Activated T-cell treated with anti-CD3 and anti-CD28 coated beads for 48 hours (primary cell): ENCODE results near the gene RIPK3.
"Not testable (repeated sequence)": the region's sequence is repeated elsewhere in the genome, so short reads cannot be mapped to it uniquely, and the experiment has no call there.

Experiments used
- DNase-seq: peaks from one replicate; pipeline ENCODE4 v3.0.0-alpha.2; 2020; ENCODE audit warnings: low read depth

The RIPK3 gene

DNA sequence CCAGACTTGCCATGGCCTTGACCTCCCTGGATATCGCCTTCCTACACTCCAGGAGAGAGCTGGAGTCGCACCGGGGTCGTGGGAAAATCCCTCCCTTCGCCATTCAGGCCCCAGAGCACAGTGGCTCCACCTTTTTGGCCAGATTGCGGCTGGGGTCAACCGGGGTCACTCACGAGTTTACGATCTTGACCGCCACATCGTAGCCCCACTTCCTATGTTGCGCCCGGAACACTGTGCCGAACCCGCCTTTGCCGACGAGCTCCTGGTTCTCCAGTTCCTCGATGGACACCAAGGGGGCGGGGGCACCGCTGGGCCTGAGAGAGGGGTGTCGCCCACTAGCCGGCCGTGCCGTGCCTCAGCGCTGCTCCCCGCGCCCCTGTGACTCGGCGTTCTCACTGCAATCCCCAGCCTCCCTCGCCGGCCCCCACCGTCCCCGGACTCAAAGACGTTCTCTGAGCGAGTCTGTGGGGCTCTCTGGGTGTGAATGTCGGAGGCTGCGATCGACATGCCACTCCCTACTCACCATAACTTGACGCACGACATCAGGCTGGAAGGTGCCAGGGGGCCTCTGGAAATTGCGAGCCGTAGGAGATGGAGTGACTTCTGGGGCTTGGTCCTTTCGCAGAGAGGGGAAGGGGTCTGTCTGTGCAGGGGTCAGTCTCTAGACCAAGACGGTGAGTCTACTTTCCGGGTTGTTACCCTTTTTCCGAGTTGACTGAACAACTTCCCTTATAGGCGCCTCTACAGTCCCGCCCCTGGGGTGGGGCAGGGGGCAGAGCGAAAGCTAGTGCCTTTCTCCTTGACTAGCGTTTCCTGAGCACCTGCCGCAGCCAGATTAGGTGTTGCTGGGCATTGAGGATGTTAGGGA is at the start of gene RIPK3:
TSS of gene RIPK3 (minus strand) at position 708 of the 868 bp plus-strand sequence. CDS start at position 543, 165 bp downstream.
- DNase-seq = peak; percentile 51

DNA sequence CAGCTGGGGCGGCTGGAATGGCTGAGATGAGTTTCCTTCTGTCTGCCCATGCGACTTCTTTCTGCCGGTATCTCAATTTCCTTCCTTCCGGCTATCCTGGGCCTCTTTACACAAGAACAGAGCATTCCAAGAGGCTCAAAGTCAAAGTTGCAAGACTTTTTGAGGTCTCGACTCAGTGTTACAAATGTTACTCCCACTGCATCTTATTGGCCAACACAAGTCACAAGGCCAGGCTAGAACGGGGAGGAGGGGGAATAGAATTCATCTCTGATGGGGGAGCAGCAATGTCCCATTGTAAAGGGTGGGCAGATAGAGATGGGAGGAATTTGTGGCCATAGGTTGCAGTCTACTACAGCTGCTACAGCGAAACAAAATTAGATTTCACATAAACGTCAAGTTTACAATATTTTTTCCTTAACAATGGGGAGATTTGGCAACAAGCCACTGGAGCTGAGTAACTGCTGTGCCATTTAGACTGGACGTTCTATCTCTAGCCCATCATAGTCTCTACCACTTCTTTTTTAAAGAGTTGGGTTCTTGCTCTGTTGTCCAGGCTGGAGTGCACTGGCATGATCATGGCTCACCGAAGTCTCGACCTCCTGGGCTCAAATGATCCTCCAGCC is 49.5 kb upstream of the RIPK3 start:
- no peak for DNase-seq

DNA sequence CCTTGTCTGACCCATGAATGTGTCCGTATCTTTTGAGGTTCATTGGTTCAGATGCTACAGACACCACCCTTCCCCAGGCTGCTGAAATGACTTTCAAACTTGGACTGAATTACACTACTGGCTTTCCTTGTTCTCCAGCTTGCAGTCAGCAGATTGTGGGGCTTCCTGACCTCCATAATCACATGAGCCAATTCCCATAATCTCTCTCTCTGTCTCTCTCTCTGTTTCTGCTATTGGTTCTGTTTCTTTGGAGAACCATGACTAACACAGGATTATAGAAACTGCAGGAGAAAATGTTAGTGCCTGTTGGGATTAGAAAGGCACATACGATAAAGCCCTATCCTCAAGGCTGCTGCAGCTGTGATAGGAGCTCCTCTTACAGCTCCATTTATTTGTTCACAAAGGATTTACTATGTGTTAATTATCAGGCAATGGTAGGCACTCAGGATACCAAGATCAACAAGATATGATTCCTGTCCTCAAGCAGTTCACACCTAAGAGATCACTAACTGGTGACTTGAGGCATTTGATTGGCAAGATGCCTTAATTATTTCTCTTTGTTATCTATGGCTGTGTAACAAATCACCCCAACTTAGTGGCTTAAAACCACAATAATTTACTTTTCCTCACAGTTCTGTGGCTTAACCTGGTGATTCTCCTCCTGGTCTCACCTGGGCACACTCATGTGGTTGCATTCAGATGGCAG is 48.8 kb upstream of the RIPK3 start:
- DNase-seq = no peak

DNA sequence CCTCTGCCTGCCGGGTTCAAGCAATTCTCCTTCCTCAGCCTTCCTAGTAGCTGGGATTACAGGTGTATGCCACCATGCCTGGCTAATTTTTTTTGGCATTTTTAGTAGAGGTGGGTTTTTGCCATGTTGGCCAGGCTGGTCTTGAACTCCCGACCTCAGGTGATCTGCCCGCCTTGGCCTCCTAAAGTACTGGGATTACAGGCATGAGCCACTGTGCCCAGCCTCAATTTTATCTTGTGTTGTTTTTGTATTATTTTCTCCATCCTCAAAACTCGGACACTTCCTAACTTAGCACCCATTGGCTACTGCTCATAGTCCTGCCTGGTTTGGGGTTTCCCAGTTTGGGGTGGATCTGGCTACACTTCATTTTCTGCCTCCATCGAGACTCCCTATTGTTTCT is 47.8 kb upstream of the RIPK3 start:
- not testable (repeated sequence) for DNase-seq

DNA sequence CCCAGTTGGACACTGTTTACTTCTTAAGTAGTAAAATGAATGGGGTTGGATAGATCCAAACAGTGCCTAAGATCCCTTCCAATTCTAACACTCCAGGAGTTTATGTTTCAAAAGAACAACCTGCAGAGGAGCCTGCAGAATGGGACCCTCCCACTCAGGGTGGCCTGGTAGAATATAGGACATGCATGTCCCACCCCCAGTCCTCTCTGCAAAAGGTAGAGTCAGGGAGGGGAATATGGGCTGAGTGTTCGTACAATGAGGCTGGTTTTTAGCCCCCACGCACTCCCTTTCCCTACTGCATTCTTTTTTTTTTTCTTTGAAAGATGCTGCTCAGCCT is 47.2 kb upstream of the RIPK3 start:
- DNase-seq = no peak

DNA sequence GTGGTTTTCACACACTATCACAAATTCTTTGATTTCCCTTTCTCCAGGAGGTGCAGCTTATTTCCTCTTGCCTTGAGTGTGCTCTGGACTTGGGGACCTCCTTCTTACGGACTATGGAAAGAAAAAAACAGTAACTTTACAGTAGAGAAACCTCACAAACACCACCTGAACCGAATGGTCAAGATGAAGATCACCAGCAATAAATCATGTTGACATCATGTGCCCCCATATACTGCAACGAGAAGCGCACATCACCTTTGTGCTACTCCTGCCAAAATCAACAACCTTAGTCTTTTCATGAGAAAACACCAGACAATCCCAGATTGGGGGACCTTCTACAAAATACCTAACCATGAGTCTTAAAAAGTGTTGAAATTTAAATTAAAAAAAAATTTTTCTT is 45.7 kb upstream of the RIPK3 start:
- DNase-seq = no peak

DNA sequence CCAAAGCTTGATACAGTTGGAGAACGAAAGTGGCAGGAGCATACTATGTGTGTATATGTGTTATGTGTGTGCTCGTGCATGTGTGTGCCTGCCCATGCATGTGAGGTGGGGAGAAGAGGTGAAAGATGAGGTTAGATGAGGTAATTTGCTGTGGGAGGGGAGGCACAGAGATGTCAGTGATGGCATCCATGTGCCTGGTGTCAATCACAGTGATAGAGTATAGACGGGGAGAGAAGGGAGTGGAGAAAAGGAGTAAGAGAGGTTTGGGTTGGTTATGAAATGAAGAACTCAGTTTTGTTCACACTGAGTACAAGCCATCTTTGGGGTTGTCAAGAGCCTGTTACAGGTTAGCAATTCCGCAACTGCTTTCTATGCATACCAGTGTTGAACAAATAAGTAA is 44.4 kb upstream of the RIPK3 start:
- no peak for DNase-seq

DNA sequence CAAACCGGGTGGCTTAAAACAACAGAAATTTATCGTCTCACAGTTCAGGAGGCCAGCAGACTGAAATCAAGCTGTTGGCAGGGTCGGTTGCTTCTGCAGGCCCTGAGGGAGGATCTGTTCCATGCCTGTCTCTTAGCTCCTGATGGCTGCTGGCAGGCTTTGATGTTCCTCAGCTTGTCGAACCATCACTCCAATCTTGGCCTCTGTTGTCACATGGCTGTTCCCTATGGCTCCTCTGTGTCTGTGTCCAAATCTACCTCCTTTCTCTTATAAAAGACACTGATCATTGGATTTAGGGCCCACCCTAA is 42.2 kb upstream of the RIPK3 start:
- no peak for DNase-seq

DNA sequence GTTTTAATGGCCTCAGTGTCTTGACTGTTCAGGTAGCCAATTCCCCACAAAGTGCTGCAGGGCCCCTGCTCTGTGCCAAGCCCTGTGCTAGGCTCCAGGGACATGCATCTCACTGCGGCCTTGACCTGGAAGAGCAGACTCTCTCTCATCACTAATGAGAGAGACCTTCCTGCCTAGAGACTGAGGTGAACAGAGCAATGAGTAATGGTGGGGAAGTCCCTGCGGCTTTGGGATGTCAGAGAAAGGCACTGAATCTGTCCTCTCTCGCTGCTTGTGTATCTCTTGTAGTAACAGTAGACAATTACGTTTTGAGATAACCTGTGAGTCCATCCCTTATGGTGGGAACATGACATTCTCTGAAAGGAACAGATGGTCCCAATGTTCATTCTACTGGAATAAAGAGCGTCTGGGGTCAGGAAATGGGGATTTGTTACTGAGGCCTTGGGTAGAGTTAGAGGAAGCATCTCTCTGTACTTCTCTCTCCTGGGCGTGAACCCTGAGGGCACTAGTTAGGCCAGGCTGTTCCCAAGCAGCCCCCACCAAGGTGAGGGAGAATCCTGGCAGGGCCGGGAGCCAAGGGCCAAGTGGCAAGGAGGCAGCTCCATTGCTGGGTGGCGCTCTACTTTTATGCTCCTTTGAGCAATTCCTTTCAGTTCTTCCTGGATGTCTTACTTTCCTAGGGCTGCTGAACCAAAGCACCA is 41.7 kb upstream of the RIPK3 start:
- no peak for DNase-seq

DNA sequence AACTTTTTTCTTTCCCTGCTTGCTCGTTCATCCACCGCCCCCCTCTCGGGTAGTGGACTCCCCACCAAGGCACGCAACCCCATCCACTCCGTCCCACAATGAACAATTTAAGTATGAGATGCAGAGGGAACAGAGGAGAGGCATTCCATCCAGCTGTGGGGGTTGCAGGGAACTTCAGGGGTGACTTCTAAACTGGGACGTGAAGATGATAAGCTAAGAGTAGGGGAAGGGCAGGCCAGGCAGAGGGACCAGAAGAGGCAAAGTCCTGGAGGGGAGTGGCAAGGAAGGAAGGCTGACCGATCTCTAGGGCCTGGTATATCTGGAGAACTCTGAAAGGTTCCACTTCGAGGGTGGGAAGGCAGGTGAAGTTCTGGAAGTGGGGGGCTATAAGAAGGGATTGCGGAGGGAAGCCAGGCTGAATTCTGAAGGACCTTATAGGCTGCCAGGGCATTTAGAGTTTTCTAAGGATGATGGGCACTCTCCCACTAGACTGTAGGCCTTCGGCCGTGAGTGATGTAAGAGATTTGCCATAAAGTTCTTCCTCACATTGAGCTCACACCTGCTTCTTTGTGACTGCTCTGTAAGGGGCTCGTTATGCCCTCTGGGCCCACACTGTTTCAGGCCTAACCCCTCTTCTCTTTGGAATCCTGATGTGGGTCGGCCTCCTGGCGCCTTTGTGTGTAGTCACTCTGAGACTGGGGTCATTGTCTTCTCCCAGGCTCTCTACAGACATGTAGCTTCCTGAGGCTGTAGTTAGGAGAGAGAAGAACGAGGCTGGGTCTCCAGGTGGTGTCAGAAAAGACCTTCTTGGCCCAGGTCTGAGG is 40.3 kb upstream of the RIPK3 start:
- no peak for DNase-seq

DNA sequence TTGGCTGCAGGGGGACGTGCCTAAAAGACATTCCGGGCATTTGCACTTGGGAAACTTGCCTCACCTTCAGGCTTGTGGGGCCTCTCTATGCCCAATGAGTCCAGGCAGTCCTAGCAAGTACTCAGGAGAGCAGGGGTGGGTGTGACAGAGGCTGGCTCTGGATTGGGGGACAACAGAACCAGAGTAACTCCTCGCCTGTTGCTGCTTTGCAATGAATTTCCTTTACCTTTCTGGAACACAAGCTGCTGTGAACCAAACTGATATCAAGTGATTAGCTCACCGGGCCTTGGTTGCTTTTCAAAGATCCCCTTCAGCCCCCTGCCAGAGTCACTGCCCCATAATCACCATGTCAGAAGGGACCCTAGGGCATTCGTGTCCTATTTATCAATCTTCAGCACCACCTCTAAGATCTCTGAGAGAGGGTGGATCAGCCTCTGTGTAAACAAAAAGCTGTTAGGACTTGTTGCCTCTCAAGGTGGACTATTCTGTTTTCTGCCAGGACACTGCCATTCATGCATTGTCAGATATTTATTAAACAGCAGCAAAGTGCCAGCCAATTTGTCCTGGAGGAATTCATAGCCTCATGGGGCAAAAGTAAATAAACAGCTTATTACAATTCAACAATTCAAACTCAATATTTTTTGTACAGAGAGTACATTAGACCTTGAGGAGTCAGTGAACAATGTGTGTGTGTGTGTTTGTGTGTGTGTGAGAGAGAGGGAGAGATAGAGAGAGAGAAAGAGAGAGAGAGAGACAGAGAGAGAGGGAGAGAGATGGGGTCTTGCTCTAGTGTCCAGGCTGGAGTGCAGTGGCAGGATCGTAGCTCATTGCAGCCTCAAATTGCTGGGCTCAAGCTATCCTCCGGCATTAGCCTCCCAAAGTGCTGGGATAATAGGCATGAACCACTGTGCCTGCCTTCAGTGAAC is 39.5 kb upstream of the RIPK3 start:
- DNase-seq = no peak

DNA sequence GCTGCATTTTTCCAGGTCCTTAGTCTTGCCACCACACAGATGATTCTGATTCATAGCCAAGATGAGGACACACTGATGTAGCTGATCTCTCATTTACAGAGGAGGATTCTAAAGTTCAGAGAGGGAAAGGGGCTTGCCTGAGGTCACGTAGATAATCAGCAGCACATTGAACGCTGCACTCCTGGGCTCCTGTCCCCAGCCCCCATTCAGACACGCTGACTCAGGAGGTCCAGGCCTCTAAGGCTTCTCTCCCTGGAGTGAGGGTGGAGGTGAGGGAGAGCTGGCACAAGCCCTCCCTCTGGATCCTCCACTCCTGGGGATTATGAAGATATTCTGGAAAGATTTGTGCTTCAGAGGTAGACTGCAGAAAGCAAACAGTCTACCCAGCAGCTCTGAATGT is 38.5 kb upstream of the RIPK3 start:
- DNase-seq = no peak

DNA sequence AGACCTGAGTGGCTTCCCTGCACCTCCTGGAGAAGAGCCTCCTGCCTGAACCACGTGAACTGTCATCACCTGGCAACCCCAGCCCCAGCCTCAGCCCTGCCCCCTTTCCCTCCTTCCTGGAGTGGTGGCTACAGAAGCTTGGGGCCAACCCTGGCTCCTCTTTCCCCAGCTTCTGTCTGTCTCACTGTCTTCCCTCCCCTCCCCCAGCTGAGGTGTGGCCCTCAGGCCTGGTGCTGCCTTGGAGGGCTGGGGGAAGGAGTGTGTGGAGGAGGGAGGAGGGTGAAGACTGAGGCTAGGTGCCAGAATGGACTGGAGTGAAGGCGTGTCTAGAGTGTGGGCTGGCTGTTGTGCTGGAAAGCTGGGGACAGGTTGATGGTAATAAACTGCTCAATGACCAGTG is 37.9 kb upstream of the RIPK3 start:
- no peak for DNase-seq

DNA sequence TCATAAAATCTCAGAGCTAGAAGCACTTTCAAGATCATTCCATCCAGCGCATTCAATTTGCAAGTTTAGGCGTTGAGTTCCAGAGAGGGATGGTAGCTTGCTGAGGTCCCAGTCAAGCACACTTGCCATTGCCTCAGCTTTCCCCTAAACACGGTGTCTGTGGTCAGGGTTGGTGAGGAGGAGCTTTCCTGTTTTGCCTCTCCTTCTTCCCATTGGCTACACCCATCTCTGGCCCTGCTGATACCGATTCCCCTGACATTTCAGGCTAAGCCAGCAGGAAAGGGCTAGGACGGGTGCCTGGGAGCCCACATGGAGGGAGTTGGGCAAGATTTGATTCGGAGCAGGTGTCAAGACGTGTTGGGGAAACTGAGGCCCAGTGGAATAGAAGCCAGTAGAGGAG is 37.3 kb upstream of the RIPK3 start:
- DNase-seq = no peak

DNA sequence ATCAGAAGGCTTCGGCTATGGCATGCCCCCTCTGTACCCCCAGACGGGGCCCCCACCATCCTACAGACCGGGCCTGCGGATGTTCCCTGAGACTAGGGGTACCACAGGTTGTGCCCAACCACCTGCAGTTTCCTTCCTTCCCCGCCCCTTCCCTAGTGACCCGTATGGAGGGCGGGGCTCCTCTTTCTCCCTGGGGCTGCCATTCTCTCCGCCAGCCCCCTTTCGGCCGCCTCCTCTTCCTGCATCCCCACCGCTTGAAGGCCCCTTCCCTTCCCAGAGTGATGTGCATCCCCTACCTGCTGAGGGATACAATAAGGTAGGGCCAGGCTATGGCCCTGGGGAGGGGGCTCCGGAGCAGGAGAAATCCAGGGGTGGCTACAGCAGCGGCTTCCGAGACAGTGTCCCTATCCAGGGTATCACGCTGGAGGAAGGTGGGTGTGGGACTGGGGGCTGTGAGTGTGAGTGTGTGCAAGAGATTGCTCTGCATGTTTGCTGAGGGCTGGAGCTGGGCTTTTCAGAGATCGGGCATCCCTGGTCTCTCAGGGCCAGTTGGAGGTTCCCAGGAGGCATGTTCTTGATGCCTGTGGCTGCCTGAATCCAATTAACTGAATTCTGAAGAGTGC is 36.8 kb upstream of the RIPK3 start:
- DNase-seq = no peak

DNA sequence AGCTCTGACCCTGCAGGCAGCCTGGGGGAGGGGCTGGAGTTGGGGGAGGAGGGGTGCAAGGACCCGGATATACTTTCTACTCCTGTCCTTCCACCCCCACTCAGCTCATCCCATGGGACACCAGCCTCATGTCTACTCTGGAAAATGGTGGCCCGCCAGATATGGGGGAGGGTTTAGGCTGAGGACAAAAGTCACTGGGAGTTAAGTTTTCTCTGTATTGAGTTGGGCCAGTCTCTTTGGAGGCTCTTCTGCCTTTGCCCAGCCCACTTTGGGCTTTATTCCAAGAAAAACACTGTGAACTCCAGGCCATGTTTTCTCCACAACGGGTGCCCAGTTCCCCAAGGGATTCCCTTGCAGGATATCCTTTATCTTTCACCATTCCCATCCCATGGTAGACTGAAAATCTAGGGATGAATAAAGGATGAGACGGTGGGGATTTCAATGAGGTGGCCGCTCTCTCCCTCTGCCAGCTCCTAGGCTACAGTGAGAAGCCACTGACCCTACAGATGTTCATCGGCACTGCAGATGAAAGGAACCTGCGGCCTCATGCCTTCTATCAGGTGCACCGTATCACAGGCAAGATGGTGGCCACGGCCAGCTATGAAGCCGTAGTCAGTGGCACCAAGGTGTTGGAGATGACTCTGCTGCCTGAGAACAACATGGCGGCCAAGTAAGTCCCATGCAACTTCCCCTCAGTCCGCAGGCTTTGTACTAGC is 33.1 kb upstream of the RIPK3 start:
- no peak for DNase-seq

DNA sequence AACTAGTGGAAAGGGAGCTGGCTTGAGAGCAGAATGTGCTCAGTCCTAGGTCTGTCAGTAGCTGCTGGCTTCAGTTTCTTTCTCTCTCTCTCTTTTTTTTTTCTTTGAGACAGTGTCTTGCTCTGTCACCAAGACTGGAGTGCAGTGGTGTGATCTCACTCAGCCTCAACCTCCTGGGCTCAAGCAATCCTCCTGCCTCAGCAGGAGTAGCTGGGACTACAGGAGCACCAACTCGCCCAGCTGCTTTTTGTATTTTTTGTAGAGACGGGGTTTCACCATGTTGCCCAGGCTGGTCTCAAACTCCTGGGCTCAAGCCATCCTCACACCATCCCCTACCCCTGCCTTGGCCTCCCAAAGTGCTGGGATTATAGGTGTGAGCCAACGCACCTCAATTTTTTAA is 31.8 kb upstream of the RIPK3 start:
- not testable (repeated sequence) for DNase-seq

DNA sequence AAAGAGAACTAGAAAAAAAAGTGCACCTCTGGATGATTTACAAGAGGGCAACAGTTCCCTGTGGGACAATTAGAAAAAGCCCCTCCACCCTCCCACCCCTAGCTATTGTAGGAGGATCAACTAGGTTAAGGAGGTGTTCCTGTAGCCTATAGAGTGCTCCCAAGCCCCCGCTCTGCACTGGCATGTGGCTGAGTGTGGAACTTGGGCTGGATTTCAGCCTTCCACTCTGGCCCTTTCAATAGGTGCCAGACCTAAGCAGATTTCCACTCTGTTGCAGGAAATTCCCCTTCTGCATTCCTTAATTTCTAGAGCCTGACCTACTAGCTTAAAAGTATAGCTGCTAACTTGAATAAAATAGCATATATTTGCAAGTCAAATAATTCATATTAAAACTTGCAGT is 31.0 kb upstream of the RIPK3 start:
- no peak for DNase-seq

DNA sequence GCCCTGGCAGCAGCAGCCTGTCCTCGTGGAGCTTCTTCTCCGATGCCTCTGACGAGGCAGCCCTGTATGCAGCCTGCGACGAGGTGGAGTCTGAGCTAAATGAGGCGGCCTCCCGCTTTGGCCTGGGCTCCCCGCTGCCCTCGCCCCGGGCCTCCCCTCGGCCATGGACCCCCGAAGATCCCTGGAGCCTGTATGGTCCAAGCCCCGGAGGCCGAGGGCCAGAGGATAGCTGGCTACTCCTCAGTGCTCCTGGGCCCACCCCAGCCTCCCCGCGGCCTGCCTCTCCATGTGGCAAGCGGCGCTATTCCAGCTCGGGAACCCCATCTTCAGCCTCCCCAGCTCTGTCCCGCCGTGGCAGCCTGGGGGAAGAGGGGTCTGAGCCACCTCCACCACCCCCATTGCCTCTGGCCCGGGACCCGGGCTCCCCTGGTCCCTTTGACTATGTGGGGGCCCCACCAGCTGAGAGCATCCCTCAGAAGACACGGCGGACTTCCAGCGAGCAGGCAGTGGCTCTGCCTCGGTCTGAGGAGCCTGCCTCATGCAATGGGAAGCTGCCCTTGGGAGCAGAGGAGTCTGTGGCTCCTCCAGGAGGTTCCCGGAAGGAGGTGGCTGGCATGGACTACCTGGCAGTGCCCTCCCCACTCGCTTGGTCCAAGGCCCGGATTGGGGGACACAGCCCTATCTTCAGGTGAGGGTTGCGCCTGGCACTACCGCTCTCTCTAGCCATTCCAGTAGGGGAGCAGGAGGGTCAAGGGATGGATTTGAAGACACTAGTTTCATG is 30.3 kb upstream of the RIPK3 start:
- no peak for DNase-seq
